Esophagus squamous epithelium (tissue), 4 donors: ENCODE measurements around the gene MED17.

Experiments used
- CTCF ChIP-seq, 6 experiments: fragments of 450-650 bp in 4 of 6; fragments of 200-600 bp in 2 of 6; sonication (generic) in 2 of 6; IDR thresholded peaks; one replicate each; pipeline ENCODE4 v1.5.1; 2016 to 2019; ENCODE audit warnings: antibody characterized with exemption in 6 of 6, mild to moderate bottlenecking in 4 of 6, moderate library complexity in 4 of 6
- POLR2A ChIP-seq, 4 donors: fragments of 450-650 bp; IDR thresholded peaks; one replicate each; pipeline ENCODE4 v1.6.1; 2017; ENCODE audit warnings: antibody characterized with exemption in 4 of 4, mild to moderate bottlenecking in 4 of 4, moderate library complexity in 3 of 4

- TF ChIP-seq CTCF (IDR thresholded peaks at IDR 0.05) (no peak), POLR2A (IDR thresholded peaks at IDR 0.05) (no peak)
Measured at GRCh38 chr11:93784935-93785360, 866 bp downstream of the MED17 start.
